Trophoblast cell (in vitro differentiated cells and primary cell): ENCODE results near the gene DCC.

ENCODE experiments used
- DNase-seq, 2 donors: peaks; one replicate each; pipeline ENCODE4 v3.0.0-alpha.2; 2016
- H2AFZ ChIP-seq: 2 replicates; pipeline ENCODE4 v1.6.1; 2013; ENCODE audit warnings: low read length, moderate library complexity, mild to moderate bottlenecking; ENCODE audit not compliant: insufficient read depth, poor library complexity
- H2AK5ac ChIP-seq: 2 replicates; pipeline ENCODE4 v1.6.1; 2013; ENCODE audit warnings: mild to moderate bottlenecking, low read length
- H2BK120ac ChIP-seq: 2 replicates; pipeline ENCODE4 v1.6.1; 2013; ENCODE audit warnings: low read length, mild to moderate bottlenecking, moderate library complexity; ENCODE audit not compliant: insufficient read depth, poor library complexity
- H2BK12ac ChIP-seq: 2 replicates; pipeline ENCODE4 v1.6.1; 2013; ENCODE audit warnings: mild to moderate bottlenecking, low read length, moderate library complexity
- H2BK5ac ChIP-seq: 2 replicates; pipeline ENCODE4 v1.6.1; 2013; ENCODE audit warnings: low read length, low read depth, moderate library complexity, mild to moderate bottlenecking; ENCODE audit not compliant: poor library complexity
- H3K14ac ChIP-seq: 2 replicates; pipeline ENCODE4 v1.6.1; 2013; ENCODE audit warnings: mild to moderate bottlenecking, low read length
- H3K18ac ChIP-seq: 2 replicates; pipeline ENCODE4 v1.6.1; 2013; ENCODE audit warnings: mild to moderate bottlenecking, low read length
- H3K23ac ChIP-seq: 2 replicates; pipeline ENCODE4 v1.6.1; 2013; ENCODE audit warnings: low read length
- H3K27ac ChIP-seq: 2 replicates; pipeline ENCODE4 v1.5.1; 2013; ENCODE audit warnings: low read depth, mild to moderate bottlenecking, inconsistent platforms, low read length, moderate library complexity
- H3K27me3 ChIP-seq: 2 replicates; pipeline ENCODE4 v1.6.1; 2013; ENCODE audit warnings: inconsistent platforms, mild to moderate bottlenecking, low read length, moderate library complexity; ENCODE audit not compliant: insufficient read depth
- H3K36me3 ChIP-seq, 2 experiments: 1 replicate in 1 of 2; 2 replicates in 1 of 2; pipeline ENCODE4 v1.6.1; 2013; ENCODE audit warnings: low read length in 2 of 2, mild to moderate bottlenecking in 2 of 2, moderate library complexity in 1 of 2; ENCODE audit not compliant: insufficient read depth in 2 of 2, control insufficient read depth in 1 of 2
- H3K4ac ChIP-seq: 2 replicates; pipeline ENCODE4 v1.6.1; 2013; ENCODE audit warnings: low read depth, mild to moderate bottlenecking, low read length, moderate library complexity
- H3K4me1 ChIP-seq, 2 experiments: 1 replicate in 1 of 2; 2 replicates in 1 of 2; pipeline ENCODE4 v1.6.1; 2013; ENCODE audit warnings: low read length in 2 of 2, mild to moderate bottlenecking in 2 of 2, moderate library complexity in 1 of 2; ENCODE audit not compliant: insufficient read depth in 2 of 2, control insufficient read depth in 1 of 2
- H3K4me2 ChIP-seq: 2 replicates; pipeline ENCODE4 v1.6.1; 2013; ENCODE audit warnings: inconsistent platforms, mild to moderate bottlenecking, low read length, moderate library complexity
- H3K4me3 ChIP-seq: 2 replicates; pipeline ENCODE4 v1.5.1; 2013; ENCODE audit warnings: mild to moderate bottlenecking, low read depth, low read length, inconsistent platforms
- H3K79me1 ChIP-seq: one replicate; pipeline ENCODE4 v1.6.1; 2013; ENCODE audit warnings: low read length
- H3K79me2 ChIP-seq: 2 replicates; pipeline ENCODE4 v1.6.1; 2013; ENCODE audit warnings: low read length, mild to moderate bottlenecking; ENCODE audit not compliant: control insufficient read depth, insufficient read depth, poor library complexity
- H3K9ac ChIP-seq: 2 replicates; pipeline ENCODE4 v1.6.1; 2013; ENCODE audit warnings: mild to moderate bottlenecking, low read length
- H3K9me3 ChIP-seq: 2 replicates; pipeline ENCODE4 v1.6.1; 2013; ENCODE audit warnings: low read depth, mild to moderate bottlenecking, control low read depth, inconsistent platforms, low read length; ENCODE audit not compliant: insufficient read depth
- H4K12ac ChIP-seq: 2 replicates; pipeline ENCODE4 v1.6.1; 2013; ENCODE audit warnings: low read depth, mild to moderate bottlenecking, low read length, moderate library complexity
- H4K8ac ChIP-seq: 2 replicates; pipeline ENCODE4 v1.6.1; 2013; ENCODE audit warnings: low read depth, mild to moderate bottlenecking, low read length, moderate library complexity
- H4K91ac ChIP-seq: one replicate; pipeline ENCODE4 v1.6.1; 2013; ENCODE audit warnings: low read depth, mild to moderate bottlenecking, low read length, moderate library complexity
- whole genome bisulfite sequencing: extraction: QIAGEN DNeasy Blood & Tissue Kit; methylation state at CpG from one replicate; pipeline ENCODE4 v1.1.7; 2013; ENCODE audit warnings: missing lambda C conversion rate; ENCODE audit not compliant: insufficient read length, insufficient coverage; ENCODE audit errors: extremely low coverage; 5-methylcytosine and 5-hydroxymethylcytosine counted together

DCC gene

DNA sequence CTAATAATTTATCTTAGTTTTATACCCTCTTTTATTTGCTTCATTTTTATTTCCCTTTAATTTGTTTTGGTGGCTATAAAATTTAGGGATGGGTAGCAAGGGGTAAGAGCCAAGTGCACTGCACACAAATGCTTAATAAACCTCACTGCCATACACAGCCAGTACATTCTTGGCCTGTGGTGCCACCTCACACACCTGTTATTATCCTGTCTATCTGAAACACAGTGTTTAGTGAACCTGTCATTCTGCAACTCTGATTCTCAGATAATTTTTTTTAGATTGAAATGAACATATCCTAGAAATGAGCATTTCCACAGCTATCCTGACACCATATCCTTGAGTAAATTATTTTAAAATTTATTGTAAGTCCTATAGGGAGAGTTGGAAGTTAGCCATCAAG, 807.5 kb downstream of the DCC start:
- Histone ChIP-seq H3K23ac (no peak overlapping the region), H3K27ac (no peak overlapping the region), H3K9ac (no peak overlapping the region), H4K8ac (no peak overlapping the region), H3K36me3 (no peaks in the 10 kb centered on the region), H2AFZ (no peak overlapping the region), H3K14ac (no peak overlapping the region), H2BK120ac (no peak overlapping the region), H4K91ac (no peak overlapping the region), H3K4me3 (no peak overlapping the region), H2BK12ac (no peak overlapping the region), H3K18ac (no peak overlapping the region), H3K79me2 (no peaks in the 10 kb centered on the region), H3K27me3 (no peaks in the 10 kb centered on the region), H4K12ac (no peak overlapping the region), H2AK5ac (no peak overlapping the region), H3K4me1 (no peaks in the 10 kb centered on the region), H3K4me2 (no peak overlapping the region), H3K79me1 (no peaks in the 10 kb centered on the region), H2BK5ac (no peak overlapping the region), H3K9me3 (no peaks in the 10 kb centered on the region), H3K4ac (no peak overlapping the region)
- DNase-seq: no peak

GRCh38 chr18:53148123-53148522, 808.1 kb downstream of the DCC start:
- Histone ChIP-seq H4K91ac (no peak overlapping the region), H3K18ac (no peak overlapping the region), H3K4ac (no peak overlapping the region), H3K27me3 (no peaks in the 10 kb centered on the region), H3K79me1 (no peaks in the 10 kb centered on the region), H3K36me3 (no peaks in the 10 kb centered on the region), H3K9me3 (no peaks in the 10 kb centered on the region), H3K4me3 (no peak overlapping the region), H2BK12ac (no peak overlapping the region), H4K8ac (no peak overlapping the region), H3K14ac (no peak overlapping the region), H3K23ac (no peak overlapping the region), H2BK120ac (no peak overlapping the region), H3K4me1 (no peaks in the 10 kb centered on the region), H2AK5ac (no peak overlapping the region), H4K12ac (no peak overlapping the region), H2AFZ (no peak overlapping the region), H3K4me2 (no peak overlapping the region), H3K9ac (no peak overlapping the region), H3K79me2 (no peaks in the 10 kb centered on the region), H2BK5ac (no peak overlapping the region), H3K27ac (no peak overlapping the region)
- no CpG with 5 or more reads among the region's 5 CpGs for WGBS
- no peak for DNase-seq

DNA sequence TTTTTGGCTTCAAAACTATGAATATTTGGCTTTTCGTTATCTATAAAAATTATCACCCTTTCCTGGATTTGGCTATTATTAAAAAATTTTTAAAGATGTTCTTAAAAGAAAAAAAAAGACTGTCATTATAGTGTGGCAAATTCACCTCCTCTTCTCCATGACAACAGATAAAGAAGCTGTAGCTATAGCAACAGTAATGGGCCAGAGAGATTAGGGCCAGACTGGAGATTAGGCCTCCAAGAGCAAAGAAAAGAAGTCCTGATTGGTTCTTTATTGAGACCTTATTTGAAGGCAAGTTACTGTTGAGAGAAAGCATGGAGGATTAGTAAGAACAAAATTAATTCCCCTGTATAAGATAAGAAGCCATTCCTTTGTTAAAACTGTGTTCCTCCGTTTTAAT, 812.5 kb downstream of the DCC start:
- Histone ChIP-seq H2BK5ac (no peak overlapping the region), H3K9ac (no peak overlapping the region), H3K27me3 (no peaks in the 10 kb centered on the region), H3K4me1 (no peaks in the 10 kb centered on the region), H4K91ac (no peak overlapping the region), H3K27ac (no peak overlapping the region), H3K4ac (no peak overlapping the region), H2AFZ (no peak overlapping the region), H4K12ac (no peak overlapping the region), H2BK120ac (no peak overlapping the region), H4K8ac (no peak overlapping the region), H3K36me3 (no peaks in the 10 kb centered on the region), H3K18ac (no peak overlapping the region), H3K23ac (no peak overlapping the region), H3K79me2 (no peaks in the 10 kb centered on the region), H3K9me3 (no peaks in the 10 kb centered on the region), H3K4me2 (no peak overlapping the region), H2AK5ac (no peak overlapping the region), H2BK12ac (no peak overlapping the region), H3K79me1 (no peaks in the 10 kb centered on the region), H3K4me3 (no peak overlapping the region), H3K14ac (no peak overlapping the region)
- no peak for DNase-seq
- WGBS: no CpG with 5 or more reads among the region's 2 CpGs

GRCh38 chr18:53153281-53153680, 813.3 kb downstream of the DCC start:
- Histone ChIP-seq H3K4ac (no peak overlapping the region), H3K4me1 (no peaks in the 10 kb centered on the region), H3K4me2 (no peak overlapping the region), H3K36me3 (no peaks in the 10 kb centered on the region), H3K23ac (no peak overlapping the region), H2AFZ (no peak overlapping the region), H2BK120ac (no peak overlapping the region), H3K79me1 (no peaks in the 10 kb centered on the region), H3K18ac (no peak overlapping the region), H2BK12ac (no peak overlapping the region), H3K79me2 (no peaks in the 10 kb centered on the region), H3K9ac (no peak overlapping the region), H2BK5ac (no peak overlapping the region), H4K8ac (no peak overlapping the region), H2AK5ac (no peak overlapping the region), H3K14ac (no peak overlapping the region), H3K4me3 (no peak overlapping the region), H3K27ac (no peak overlapping the region), H4K91ac (no peak overlapping the region), H3K27me3 (no peaks in the 10 kb centered on the region), H4K12ac (no peak overlapping the region), H3K9me3 (no peaks in the 10 kb centered on the region)
- WGBS: no CpG with 5 or more reads among the region's 4 CpGs
- peak in 1 of 2 donors; percentile 4 for DNase-seq

DNA sequence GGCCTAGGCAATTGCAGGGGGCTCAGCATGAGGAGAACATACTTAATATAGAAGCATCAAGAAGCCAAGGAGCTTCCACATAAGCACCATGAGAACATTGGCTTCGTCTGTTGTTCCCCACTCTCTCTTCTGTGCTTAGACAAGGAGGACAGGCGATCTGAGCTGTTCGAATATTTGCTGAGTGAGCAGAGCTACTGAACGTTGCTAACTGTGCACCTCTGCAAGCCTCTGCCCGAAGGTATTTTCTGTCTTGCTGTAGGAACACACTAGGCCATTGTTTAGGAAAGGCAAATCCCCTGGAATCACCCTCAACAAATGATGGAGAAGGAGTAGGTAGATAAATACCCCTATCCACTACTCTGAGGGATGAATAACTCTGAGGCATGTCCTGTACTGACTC, 813.8 kb downstream of the DCC start:
- Histone ChIP-seq H2AK5ac (no peak overlapping the region), H3K79me2 (no peaks in the 10 kb centered on the region), H4K91ac (no peak overlapping the region), H3K36me3 (no peaks in the 10 kb centered on the region), H3K27me3 (no peaks in the 10 kb centered on the region), H3K79me1 (no peaks in the 10 kb centered on the region), H2BK12ac (no peak overlapping the region), H4K8ac (no peak overlapping the region), H3K4me2 (no peak overlapping the region), H3K23ac (no peak overlapping the region), H3K14ac (no peak overlapping the region), H3K4me3 (no peak overlapping the region), H3K18ac (no peak overlapping the region), H2BK120ac (no peak overlapping the region), H3K27ac (no peak overlapping the region), H2AFZ (no peak overlapping the region), H3K4me1 (no peaks in the 10 kb centered on the region), H3K9me3 (no peaks in the 10 kb centered on the region), H3K9ac (no peak overlapping the region), H2BK5ac (no peak overlapping the region), H3K4ac (no peak overlapping the region), H4K12ac (no peak overlapping the region)
- DNase-seq: no peak
- no CpG with 5 or more reads among the region's 5 CpGs for WGBS
